ENCODE data around the gene CLOCK. TPM values are rescaled to one million over a fixed set of nuclear protein-coding genes. Genes with fewer than 3 reads are reported as not detected.
"Not testable (repeated sequence)": the region's sequence is repeated elsewhere in the genome, so short reads cannot be mapped to it uniquely, and the experiment has no call there.

The CLOCK gene, protein sequence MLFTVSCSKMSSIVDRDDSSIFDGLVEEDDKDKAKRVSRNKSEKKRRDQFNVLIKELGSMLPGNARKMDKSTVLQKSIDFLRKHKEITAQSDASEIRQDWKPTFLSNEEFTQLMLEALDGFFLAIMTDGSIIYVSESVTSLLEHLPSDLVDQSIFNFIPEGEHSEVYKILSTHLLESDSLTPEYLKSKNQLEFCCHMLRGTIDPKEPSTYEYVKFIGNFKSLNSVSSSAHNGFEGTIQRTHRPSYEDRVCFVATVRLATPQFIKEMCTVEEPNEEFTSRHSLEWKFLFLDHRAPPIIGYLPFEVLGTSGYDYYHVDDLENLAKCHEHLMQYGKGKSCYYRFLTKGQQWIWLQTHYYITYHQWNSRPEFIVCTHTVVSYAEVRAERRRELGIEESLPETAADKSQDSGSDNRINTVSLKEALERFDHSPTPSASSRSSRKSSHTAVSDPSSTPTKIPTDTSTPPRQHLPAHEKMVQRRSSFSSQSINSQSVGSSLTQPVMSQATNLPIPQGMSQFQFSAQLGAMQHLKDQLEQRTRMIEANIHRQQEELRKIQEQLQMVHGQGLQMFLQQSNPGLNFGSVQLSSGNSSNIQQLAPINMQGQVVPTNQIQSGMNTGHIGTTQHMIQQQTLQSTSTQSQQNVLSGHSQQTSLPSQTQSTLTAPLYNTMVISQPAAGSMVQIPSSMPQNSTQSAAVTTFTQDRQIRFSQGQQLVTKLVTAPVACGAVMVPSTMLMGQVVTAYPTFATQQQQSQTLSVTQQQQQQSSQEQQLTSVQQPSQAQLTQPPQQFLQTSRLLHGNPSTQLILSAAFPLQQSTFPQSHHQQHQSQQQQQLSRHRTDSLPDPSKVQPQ
- total RNA-seq, result 34.2 TPM
- long read RNA-seq, full-length matches to known transcripts, result 4 of 20 reads
- long read RNA-seq, partial matches to known transcripts, result 6 of 20 reads
- long read RNA-seq, other reads (novel, unspliced or antisense), result 10 of 20 reads

DNA sequence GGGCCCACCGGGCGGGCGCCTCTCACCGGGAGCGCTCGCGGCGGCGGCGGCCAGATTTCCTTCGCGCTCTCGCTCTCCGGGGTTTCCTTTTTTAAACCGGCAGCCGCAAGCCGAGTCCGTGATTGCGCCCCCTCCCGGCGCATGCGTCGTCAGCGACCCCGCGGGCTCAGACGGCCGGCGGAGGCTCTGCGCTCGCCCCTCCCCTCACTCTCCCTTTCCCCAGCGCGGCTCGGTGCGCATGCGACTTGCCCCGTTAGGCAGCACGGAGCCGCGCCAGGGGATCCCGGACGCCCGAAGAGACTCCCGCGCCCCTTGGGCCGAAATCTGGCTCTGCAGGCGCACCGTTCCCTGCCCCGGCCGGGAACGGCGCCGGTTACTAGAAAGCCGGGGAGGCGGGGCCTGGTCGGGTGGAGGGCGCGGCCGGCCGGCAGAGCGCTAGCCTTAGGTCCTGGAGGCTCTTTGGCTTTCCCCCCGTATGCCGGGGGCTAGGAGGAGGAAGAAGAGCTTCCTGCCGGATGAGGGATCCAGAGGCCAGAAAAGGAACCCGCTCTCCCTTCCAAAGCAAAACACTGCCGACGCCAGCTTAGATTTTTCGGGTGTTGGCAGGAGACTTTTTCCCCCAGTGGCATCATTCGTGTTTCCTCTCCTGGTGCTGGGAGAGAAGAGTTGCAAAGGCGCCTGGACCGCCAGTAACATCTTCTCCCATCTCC is at the start of gene CLOCK:
Gene CLOCK, minus strand, starts transcription at position 154 of the 710 bp plus-strand sequence. CDS start 64,124 bp downstream, outside the sequence.
- H3K36me3 ChIP-seq, result no peaks in the 10 kb centered on the region
- intact Hi-C loops (cut with micrococcal nuclease), result loop anchor here (10.0 kb wide), 1 partner anchor 202 kb away; the partner anchor contains the start of gene SRD5A3
- H3K4me3 ChIP-seq, result peak within 1 kb of the TSS; percentile 99
- peak; percentile 89 for DNase-seq
- no peaks in the 10 kb centered on the region for H3K9me3 ChIP-seq (replicated peaks)
- TF ChIP-seq, protein P1, sequence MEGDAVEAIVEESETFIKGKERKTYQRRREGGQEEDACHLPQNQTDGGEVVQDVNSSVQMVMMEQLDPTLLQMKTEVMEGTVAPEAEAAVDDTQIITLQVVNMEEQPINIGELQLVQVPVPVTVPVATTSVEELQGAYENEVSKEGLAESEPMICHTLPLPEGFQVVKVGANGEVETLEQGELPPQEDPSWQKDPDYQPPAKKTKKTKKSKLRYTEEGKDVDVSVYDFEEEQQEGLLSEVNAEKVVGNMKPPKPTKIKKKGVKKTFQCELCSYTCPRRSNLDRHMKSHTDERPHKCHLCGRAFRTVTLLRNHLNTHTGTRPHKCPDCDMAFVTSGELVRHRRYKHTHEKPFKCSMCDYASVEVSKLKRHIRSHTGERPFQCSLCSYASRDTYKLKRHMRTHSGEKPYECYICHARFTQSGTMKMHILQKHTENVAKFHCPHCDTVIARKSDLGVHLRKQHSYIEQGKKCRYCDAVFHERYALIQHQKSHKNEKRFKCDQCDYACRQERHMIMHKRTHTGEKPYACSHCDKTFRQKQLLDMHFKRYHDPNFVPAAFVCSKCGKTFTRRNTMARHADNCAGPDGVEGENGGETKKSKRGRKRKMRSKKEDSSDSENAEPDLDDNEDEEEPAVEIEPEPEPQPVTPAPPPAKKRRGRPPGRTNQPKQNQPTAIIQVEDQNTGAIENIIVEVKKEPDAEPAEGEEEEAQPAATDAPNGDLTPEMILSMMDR (IDR thresholded peaks at IDR 0.05; ENCODE audit: borderline replicate concordance), result peak; percentile 73
- H3K27me3 ChIP-seq (ENCODE audit: low read depth), result no peaks in the 10 kb centered on the region
- peak within 1 kb of the TSS; percentile 99 for H3K27ac ChIP-seq (replicated peaks)
- H3K4me1 ChIP-seq, result peaks cover 46% of the 10 kb centered on the region

DNA sequence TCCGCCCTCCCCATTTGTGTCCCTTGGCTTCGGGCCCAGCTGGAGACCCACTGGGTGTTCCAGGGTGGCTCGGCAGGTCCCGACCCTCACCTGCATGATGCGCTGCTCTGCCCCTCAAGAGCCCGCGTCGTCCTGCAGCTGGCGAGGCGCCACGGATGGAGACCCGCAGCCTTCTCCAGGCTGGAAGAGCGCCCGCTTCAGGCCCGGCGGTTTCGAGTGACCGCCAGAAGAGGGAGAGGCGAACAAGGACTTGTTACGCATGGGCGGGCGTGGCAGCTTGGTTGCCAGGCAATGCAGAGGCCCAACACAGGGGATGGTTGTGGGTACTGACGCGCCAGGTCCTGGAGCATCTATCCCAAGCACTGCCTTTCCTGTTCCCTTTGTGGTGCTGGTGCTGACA is 45.3 kb upstream of the CLOCK start, which contains the start of gene PDCL2:
Gene PDCL2, minus strand, starts transcription at position 232 of the 400 bp plus-strand sequence. Its CDS starts 136 bp downstream, at position 96.
- Histone ChIP-seq H3K9me3 (replicated peaks) (peaks cover 19% of the 10 kb centered on the region), H3K4me3 (no peak within 1 kb of the TSS), H3K36me3 (no peaks in the 10 kb centered on the region), H3K27ac (replicated peaks) (no peak within 1 kb of the TSS), H3K4me1 (no peaks in the 10 kb centered on the region), H3K27me3 (ENCODE audit: low read depth) (no peaks in the 10 kb centered on the region)
- intact Hi-C loops (cut with micrococcal nuclease), result no loop called here
- TF ChIP-seq, protein P1 (IDR thresholded peaks at IDR 0.05; ENCODE audit: borderline replicate concordance), result no peak
- DNase-seq, result no peak

DNA sequence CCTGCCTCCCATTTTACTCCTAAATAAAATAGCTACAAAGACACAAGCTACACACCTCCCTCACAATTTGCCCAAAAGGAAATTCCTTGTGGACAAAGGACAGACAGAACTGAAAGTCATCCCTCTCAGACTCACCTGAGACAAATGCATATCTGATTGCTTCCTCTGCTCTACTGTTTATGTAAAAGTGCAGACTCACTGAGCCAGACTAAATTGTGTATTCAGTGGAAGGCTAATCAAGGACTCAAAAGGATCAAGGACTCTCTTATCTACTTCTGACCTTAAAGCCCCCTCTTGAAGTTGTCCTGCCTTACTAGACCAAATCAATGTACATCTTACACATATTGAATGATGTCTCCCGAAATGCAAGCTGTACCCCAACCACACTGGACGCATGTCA is 41.5 kb upstream of the CLOCK start:
- DNase-seq, result no peak
- Histone ChIP-seq H3K27ac (replicated peaks) (no peak overlapping the region), H3K36me3 (no peaks in the 10 kb centered on the region), H3K4me1 (no peaks in the 10 kb centered on the region), H3K4me3 (no peak overlapping the region), H3K9me3 (replicated peaks) (peaks cover 32% of the 10 kb centered on the region), H3K27me3 (ENCODE audit: low read depth) (no peaks in the 10 kb centered on the region)
- TF ChIP-seq, protein P1 (IDR thresholded peaks at IDR 0.05; ENCODE audit: borderline replicate concordance), result no peak
- intact Hi-C loops (cut with micrococcal nuclease), result no loop called here

DNA sequence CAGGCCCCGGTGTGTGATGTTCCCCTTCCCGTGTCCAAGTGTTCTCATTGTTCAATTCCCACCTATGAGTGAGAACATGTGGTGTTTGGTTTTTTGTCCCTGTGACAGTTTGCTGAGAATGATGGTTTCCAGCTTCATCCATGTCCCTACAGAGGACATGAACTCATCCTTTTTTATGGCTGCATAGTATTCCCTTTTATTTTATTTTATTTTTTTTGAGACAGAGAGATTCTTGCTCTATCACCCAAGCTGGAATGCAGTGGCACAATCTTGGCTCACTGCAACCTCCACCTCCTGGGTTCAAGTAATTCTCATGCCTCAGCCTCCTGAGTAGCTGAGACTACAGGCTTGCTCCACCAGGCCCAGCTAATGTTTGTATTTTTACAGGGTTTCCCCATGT is 36.1 kb upstream of the CLOCK start:
- H3K27ac ChIP-seq (replicated peaks); intact Hi-C loops (cut with micrococcal nuclease); H3K36me3 ChIP-seq; H3K27me3 ChIP-seq (ENCODE audit: low read depth); DNase-seq; H3K4me3 ChIP-seq; H3K4me1 ChIP-seq: not testable (repeated sequence)
- H3K9me3 ChIP-seq (replicated peaks), result peaks cover 23% of the 10 kb centered on the region

DNA sequence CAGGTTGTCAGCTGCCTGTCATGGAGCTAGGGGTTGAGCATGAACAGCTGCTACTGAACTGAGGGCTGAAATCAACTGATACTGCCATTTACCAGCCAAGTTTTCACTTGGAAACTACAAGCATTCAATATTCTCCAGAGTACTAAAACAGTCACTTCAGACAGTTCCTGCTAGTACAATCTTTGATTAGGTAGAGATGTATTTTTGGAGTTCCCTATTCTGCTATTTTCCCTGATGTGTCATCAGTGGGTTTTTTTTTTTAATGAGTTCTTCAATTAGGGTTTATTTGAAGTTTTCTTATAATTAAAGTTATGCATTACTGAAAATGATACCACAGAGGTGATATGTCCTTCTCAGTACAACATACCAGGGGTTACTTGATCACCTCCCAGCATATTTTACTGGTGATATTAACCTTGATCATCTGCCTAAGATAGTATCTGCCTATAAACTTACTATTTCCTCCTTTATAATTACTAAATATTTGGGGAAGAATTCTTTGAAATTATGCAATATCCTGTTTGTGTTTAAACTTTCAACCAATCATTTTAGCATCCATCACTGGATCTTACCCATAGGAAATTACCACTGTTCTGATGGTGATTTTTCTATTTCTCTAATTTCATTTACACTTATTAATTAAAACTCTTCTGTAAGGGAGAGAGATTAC is 31.8 kb upstream of the CLOCK start:
- no peak overlapping the region for H3K27ac ChIP-seq (replicated peaks)
- H3K36me3 ChIP-seq, result no peaks in the 10 kb centered on the region
- intact Hi-C loops (cut with micrococcal nuclease), result no loop called here
- no peaks in the 10 kb centered on the region for H3K27me3 ChIP-seq (ENCODE audit: low read depth)
- no peaks in the 10 kb centered on the region for H3K4me1 ChIP-seq
- DNase-seq, result no peak
- peaks cover 50% of the 10 kb centered on the region for H3K9me3 ChIP-seq (replicated peaks)
- no peak overlapping the region for H3K4me3 ChIP-seq
- TF ChIP-seq, protein P1 (IDR thresholded peaks at IDR 0.05; ENCODE audit: borderline replicate concordance), result no peak

Data from left ventricle myocardium inferior (tissue), 1 donor.